Common myeloid progenitor, CD34-positive (primary cell): Measurements from ENCODE around the gene TOM1L2.

Experiments
- CTCF ChIA-PET: fragments of 350-600 bp; sonication (Branson Sonifier 250); formaldehyde crosslinking; loops from one replicate; lab custom pipeline; 2021; ENCODE audit warnings: antibody characterized with exemption; lab: Charles Lee
- POLR2A ChIA-PET: fragments of 350-600 bp; sonication (Branson Sonifier 250); formaldehyde crosslinking; loops from one replicate; lab custom pipeline; 2021; ENCODE audit warnings: antibody characterized with exemption; lab: Charles Lee
- DNase-seq, 3 donors: peaks; one replicate each; pipeline versions ENCODE4 v3.0.0 to v3.0.0-alpha.2; 2013
- H3K27ac ChIP-seq, 2 experiments: 1 replicate in 1 of 2; 2 replicates in 1 of 2; pipeline ENCODE4 v1.7.0; 2013; ENCODE audit warnings: inconsistent platforms in 2 of 2, low read length in 2 of 2, mild to moderate bottlenecking in 2 of 2, low read depth in 1 of 2, moderate library complexity in 1 of 2; ENCODE audit not compliant: severe bottlenecking in 2 of 2, insufficient read depth in 1 of 2, poor library complexity in 1 of 2
- H3K27me3 ChIP-seq, 5 experiments: replicated peaks in 2 of 5; 1 replicate in 3 of 5; 2 replicates in 2 of 5; pipeline versions ENCODE4 v1.6.1 to v1.7.0; 2013; ENCODE audit warnings: low read length in 4 of 5, mild to moderate bottlenecking in 2 of 5, moderate library complexity in 2 of 5, inconsistent platforms in 1 of 5; ENCODE audit not compliant: insufficient read depth in 5 of 5, control insufficient read depth in 4 of 5
- H3K36me3 ChIP-seq, 4 experiments: 1 replicate in 2 of 4; 2 replicates in 2 of 4; pipeline versions ENCODE4 v1.6.1 to v1.7.0; 2013; ENCODE audit warnings: low read length in 3 of 4, control low read depth in 1 of 4, mild to moderate bottlenecking in 1 of 4; ENCODE audit not compliant: control insufficient read depth in 4 of 4, insufficient read depth in 4 of 4
- H3K4me1 ChIP-seq, 4 experiments: 1 replicate in 3 of 4; 2 replicates in 1 of 4; pipeline versions ENCODE4 v1.6.1 to v1.7.1; 2013; ENCODE audit warnings: low read length in 3 of 4, mild to moderate bottlenecking in 3 of 4, control low read depth in 1 of 4, inconsistent platforms in 1 of 4, moderate library complexity in 1 of 4; ENCODE audit not compliant: control insufficient read depth in 4 of 4, insufficient read depth in 4 of 4; ENCODE audit errors: control extremely low read depth in 1 of 4
- H3K4me3 ChIP-seq, 7 experiments: 1 replicate in 4 of 7; 2 replicates in 3 of 7; pipeline versions ENCODE4 v1.5.1 to v1.7.0; 2013; ENCODE audit warnings: mild to moderate bottlenecking in 7 of 7, low read length in 6 of 7, moderate library complexity in 6 of 7, inconsistent platforms in 2 of 7, low read depth in 2 of 7, control low read depth in 1 of 7; ENCODE audit not compliant: insufficient read depth in 4 of 7, control insufficient read depth in 1 of 7; ENCODE audit errors: extremely low read depth in 1 of 7
- H3K9me3 ChIP-seq, 5 experiments: 1 replicate in 4 of 5; 2 replicates in 1 of 5; pipeline versions ENCODE4 v1.6.1 to v1.7.1; 2013; ENCODE audit warnings: low read length in 4 of 5, mild to moderate bottlenecking in 2 of 5, inconsistent platforms in 1 of 5, low read depth in 1 of 5, moderate library complexity in 1 of 5; ENCODE audit not compliant: control insufficient read depth in 4 of 5, insufficient read depth in 2 of 5; ENCODE audit errors: control extremely low read depth in 1 of 5
- WGBS: methylation state at CpG from one replicate; pipeline ENCODE4 v1.1.5; 2013; ENCODE audit not compliant: insufficient coverage; 5-methylcytosine and 5-hydroxymethylcytosine counted together

Gene TOM1L2

GRCh38 chr17:17866897-17867296 lies 105.3 kb downstream of the TOM1L2 start:
- no peak overlapping the region for H3K4me3 ChIP-seq
- no peaks in the 10 kb centered on the region for H3K27me3 ChIP-seq
- H3K9me3 ChIP-seq = no peaks in the 10 kb centered on the region
- no peak overlapping the region for H3K27ac ChIP-seq
- WGBS = 91% methylated on average over 3 of the region's 4 CpGs
- no peak for DNase-seq
- CTCF ChIA-PET = interaction anchor here (1.2 to 2.7 kb wide), 5 partner anchors 13 to 60 kb away, joined by 3 to 11 read pairs (median 4); no protein-coding TSS in a partner anchor
- H3K36me3 ChIP-seq = peaks cover 0 to 25% (median 14%) of the 10 kb centered on the region in 4 experiments
- POLR2A ChIA-PET = no interaction called here
- H3K4me1 ChIP-seq = peaks cover 0 to 11% (median 4%) of the 10 kb centered on the region in 4 experiments

- 92% methylated on average over 2 of the region's 3 CpGs for WGBS
- peaks cover 0 to 26% (median 13%) of the 10 kb centered on the region in 4 experiments for H3K36me3 ChIP-seq
- H3K9me3 ChIP-seq = no peaks in the 10 kb centered on the region
- H3K27me3 ChIP-seq = no peaks in the 10 kb centered on the region
- no peak overlapping the region for H3K27ac ChIP-seq
- H3K4me3 ChIP-seq = no peak overlapping the region
- peaks cover 0 to 11% (median 4%) of the 10 kb centered on the region in 4 experiments for H3K4me1 ChIP-seq
- POLR2A ChIA-PET = no interaction called here
- DNase-seq = no peak
- CTCF ChIA-PET = interaction anchor here (1.4 to 2.7 kb wide), 4 partner anchors 13 to 60 kb away, joined by 3 to 11 read pairs (median 4); no protein-coding TSS in a partner anchor
Observed at GRCh38 chr17:17866425-17866824, 105.8 kb downstream of the TOM1L2 start.

GRCh38 chr17:17865035-17865434 lies 107.2 kb downstream of the TOM1L2 start:
- no peak for DNase-seq
- Histone ChIP-seq H3K4me3 (no peak overlapping the region), H3K27me3 (no peaks in the 10 kb centered on the region), H3K27ac (no peak overlapping the region), H3K4me1 (peaks cover 0 to 2% (median under 1%) of the 10 kb centered on the region in 4 experiments), H3K36me3 (peaks cover 0 to 28% (median 14%) of the 10 kb centered on the region in 4 experiments), H3K9me3 (no peaks in the 10 kb centered on the region)
- WGBS = no CpG with 5 or more reads among the region's 1 CpG
- ChIA-PET CTCF (interaction anchor here (2.7 to 14.1 kb wide), 2 partner anchors 53 to 54 kb away, joined by 11 to 295 read pairs; no protein-coding TSS in a partner anchor), POLR2A (no interaction called here)

- Histone ChIP-seq H3K4me3 (no peak overlapping the region), H3K9me3 (no peaks in the 10 kb centered on the region), H3K27ac (no peak overlapping the region), H3K4me1 (peaks cover 0 to 3% (median 0%) of the 10 kb centered on the region in 4 experiments), H3K36me3 (peaks cover 0 to 9% (median under 1%) of the 10 kb centered on the region in 4 experiments), H3K27me3 (no peaks in the 10 kb centered on the region)
- WGBS = 92% methylated on average over 3 of the region's 5 CpGs
- ChIA-PET CTCF (interaction anchor here (0.9 to 14.1 kb wide), 15 partner anchors 10 to 222 kb away, joined by 3 to 295 read pairs (median 5); partner anchors contain the start of gene SREBF1), POLR2A (interaction anchor here (0.8 to 1.4 kb wide), 4 partner anchors 22 to 181 kb away, joined by 3 to 5 read pairs (median 4); partner anchors contain the start of gene SREBF1)
- no peak for DNase-seq
Observed at GRCh38 chr17:17860766-17861107, 111.5 kb downstream of the TOM1L2 start.

GRCh38 chr17:17859909-17860765 lies 112.1 kb downstream of the TOM1L2 start:
- 55% methylated on average over 8 of the region's 9 CpGs for WGBS
- ChIA-PET POLR2A (interaction anchor here (0.8 to 1.4 kb wide), 4 partner anchors 22 to 180 kb away, joined by 3 to 5 read pairs (median 4); partner anchors contain the start of gene SREBF1), CTCF (interaction anchor here (0.9 to 14.1 kb wide), 18 partner anchors 10 to 222 kb away, joined by 3 to 295 read pairs (median 4); partner anchors contain the start of gene SREBF1)
- Histone ChIP-seq H3K4me1 (peaks cover 0 to 3% (median under 1%) of the 10 kb centered on the region in 4 experiments), H3K9me3 (no peaks in the 10 kb centered on the region), H3K27ac (no peak overlapping the region), H3K27me3 (no peaks in the 10 kb centered on the region), H3K4me3 (no peak overlapping the region), H3K36me3 (peaks cover 0 to 9% (median 2%) of the 10 kb centered on the region in 4 experiments)
- peak; percentile 49 to 66 (median 61) for DNase-seq

- H3K9me3 ChIP-seq = no peaks in the 10 kb centered on the region
- ChIA-PET CTCF (interaction anchor here (1.2 to 14.1 kb wide), 3 partner anchors 33 to 156 kb away, joined by 3 to 295 read pairs (median 4); no protein-coding TSS in a partner anchor), POLR2A (interaction anchor here (0.7 kb wide), 1 partner anchor 16 kb away, joined by 3 read pairs; no protein-coding TSS in a partner anchor)
- 98% methylated on average over 4 of the region's 4 CpGs for WGBS
- no peaks in the 10 kb centered on the region for H3K27me3 ChIP-seq
- H3K27ac ChIP-seq = no peak overlapping the region
- H3K36me3 ChIP-seq = peaks cover 0 to 8% (median 2%) of the 10 kb centered on the region in 4 experiments
- DNase-seq = no peak
- no peak overlapping the region for H3K4me3 ChIP-seq
- H3K4me1 ChIP-seq = peaks cover 0 to 6% (median 3%) of the 10 kb centered on the region in 4 experiments
Observed at GRCh38 chr17:17857496-17857895, 114.7 kb downstream of the TOM1L2 start.
